SK-N-SH (cell line): ENCODE results near the gene ENTPD6. TPM values are rescaled to one million over a fixed set of nuclear protein-coding genes. Genes with fewer than 3 reads are reported as not detected.

ENCODE experiments used
- CTCF ChIA-PET: fragments of 300-600, 350-600 bp; formaldehyde crosslinking; extraction: SDS; loops from one replicate; lab custom pipeline; 2021; lab: Yijun Ruan, JAX
- POLR2A ChIA-PET: fragments of 350-600 bp; sonication (Branson Sonifier 250); formaldehyde crosslinking; extraction: SDS; loops from one replicate; lab custom pipeline; 2020; ENCODE audit warnings: antibody characterized with exemption, inconsistent platforms; lab: Yijun Ruan, JAX
- DNase-seq: peaks from one replicate; pipeline ENCODE4 v3.0.0; 2012
- H2AFZ ChIP-seq: fragments of 200-600 bp; sonication (generic); 2 replicates; pipeline ENCODE4 v1.8.1; 2016; ENCODE audit warnings: antibody characterized with exemption, mild to moderate bottlenecking, low read depth
- H3F3A ChIP-seq: fragments of 200-600 bp; sonication (generic); replicated peaks from 2 replicates; pipeline ENCODE3; 2016; ENCODE audit warnings: antibody characterized with exemption, mild to moderate bottlenecking; ENCODE audit not compliant: insufficient read depth
- H3K27ac ChIP-seq, 2 experiments: fragments of 200-500 bp in 1 of 2; fragments of 200-600 bp in 1 of 2; sonication (Bioruptor generic) in 1 of 2; sonication (generic), shearing (Covaris generic) in 1 of 2; 2 replicates each; pipeline versions ENCODE4 v1.5.1 to v1.6.1; 2014 to 2016; ENCODE audit warnings: low read depth in 2 of 2, inconsistent platforms in 1 of 2, low read length in 1 of 2, mild to moderate bottlenecking in 1 of 2, mixed read lengths in 1 of 2
- H3K27me3 ChIP-seq: fragments of 200-600 bp; sonication (generic), shearing (Covaris generic); 2 replicates; pipeline ENCODE4 v1.6.1; 2016; ENCODE audit warnings: mixed run types; ENCODE audit not compliant: insufficient read depth
- H3K36me3 ChIP-seq, 2 experiments: fragments of 200-500 bp in 1 of 2; fragments of 200-600 bp in 1 of 2; sonication (Bioruptor generic) in 1 of 2; sonication (generic) in 1 of 2; replicated peaks in 1 of 2; 2 replicates each; pipeline versions ENCODE3 to v1.5.1; 2014 to 2016; ENCODE audit warnings: low read length in 1 of 2, mild to moderate bottlenecking in 1 of 2; ENCODE audit not compliant: insufficient read depth in 2 of 2, control insufficient read depth in 1 of 2
- H3K4me1 ChIP-seq, 2 experiments: fragments of 200-500 bp in 1 of 2; fragments of 200-600 bp in 1 of 2; sonication (Bioruptor generic) in 1 of 2; sonication (generic), shearing (Covaris generic) in 1 of 2; 2 replicates each; pipeline versions ENCODE4 v1.5.1 to v1.6.1; 2014 to 2016; ENCODE audit warnings: low read depth in 1 of 2, low read length in 1 of 2, mixed run types in 1 of 2; ENCODE audit not compliant: insufficient read depth in 2 of 2, control insufficient read depth in 1 of 2
- H3K4me2 ChIP-seq: fragments of 200-600 bp; sonication (generic), shearing (Covaris generic); 2 replicates; pipeline ENCODE4 v1.6.1; 2017; ENCODE audit warnings: mixed run types
- H3K4me3 ChIP-seq, 2 experiments: fragments of 200-500 bp in 1 of 2; fragments of 200-600 bp in 1 of 2; sonication (Bioruptor generic) in 1 of 2; sonication (generic), shearing (Covaris generic) in 1 of 2; 2 replicates each; pipeline versions ENCODE4 v1.5.1 to v1.8.1; 2014 to 2016; ENCODE audit warnings: low read depth in 2 of 2, inconsistent platforms in 1 of 2, low read length in 1 of 2, mild to moderate bottlenecking in 1 of 2, mixed read lengths in 1 of 2, moderate library complexity in 1 of 2
- H3K79me2 ChIP-seq: fragments of 200-600 bp; sonication (generic); 2 replicates; pipeline ENCODE4 v1.8.1; 2017; ENCODE audit warnings: mild to moderate bottlenecking; ENCODE audit not compliant: insufficient read depth
- H3K9ac ChIP-seq: fragments of 200-600 bp; sonication (generic); 2 replicates; pipeline ENCODE4 v1.6.1; 2017; ENCODE audit warnings: mixed run types
- H3K9me2 ChIP-seq: fragments of 200-600 bp; sonication (generic); 2 replicates; pipeline ENCODE4 v1.6.1; 2017; ENCODE audit warnings: mixed run types
- H3K9me3 ChIP-seq: fragments of 200-600 bp; sonication (generic); 2 replicates; pipeline ENCODE4 v1.6.1; 2017; ENCODE audit warnings: mixed run types, mild to moderate bottlenecking, moderate library complexity
- H4K20me1 ChIP-seq: fragments of 200-600 bp; sonication (generic); 2 replicates; pipeline ENCODE4 v1.6.1; 2017; ENCODE audit warnings: mild to moderate bottlenecking, mixed run types; ENCODE audit not compliant: insufficient read depth
- CHD2 ChIP-seq: fragments of 150-350 bp; IDR thresholded peaks from 2 replicates; pipeline ENCODE4 v1.6.1; 2018; ENCODE audit warnings: low read length; ENCODE audit not compliant: partially characterized antibody
- ELF1 ChIP-seq: IDR thresholded peaks from 2 replicates; pipeline ENCODE4 v1.4.0; 2012
- FOXJ3 ChIP-seq: sonication (generic); formaldehyde crosslinking; IDR thresholded peaks from 2 replicates; pipeline ENCODE4 v1.5.1; 2020; ENCODE audit warnings: mild to moderate bottlenecking, missing genetic modification reagents
- FOXM1 ChIP-seq: IDR thresholded peaks from 2 replicates; pipeline ENCODE4 v1.4.0; 2012; ENCODE audit warnings: low read depth, mild to moderate bottlenecking
- GABPA ChIP-seq: IDR thresholded peaks from 2 replicates; pipeline ENCODE4 v1.4.0; 2012; ENCODE audit warnings: low read depth, mild to moderate bottlenecking
- GATA2 ChIP-seq: sonication (generic); formaldehyde crosslinking; IDR thresholded peaks from 2 replicates; pipeline ENCODE4 v1.5.0; 2020; ENCODE audit warnings: mild to moderate bottlenecking, missing genetic modification reagents
- MXI1 ChIP-seq: IDR thresholded peaks from 2 replicates; pipeline ENCODE4 v1.6.1; 2012; ENCODE audit warnings: mild to moderate bottlenecking, low read depth, low read length, improper control_type of control experiment
- POLR2AphosphoS5 ChIP-seq: IDR thresholded peaks from 2 replicates; pipeline ENCODE4 v1.6.1; 2012; ENCODE audit warnings: low read depth, low read length
- RAD21 ChIP-seq: IDR thresholded peaks from 2 replicates; pipeline ENCODE4 v1.6.1; 2012; ENCODE audit warnings: mild to moderate bottlenecking, low read length
- RCOR1 ChIP-seq: fragments of 150-350 bp; IDR thresholded peaks from 2 replicates; pipeline ENCODE4 v1.6.1; 2017; ENCODE audit warnings: antibody characterized with exemption, low read length
- RXRA ChIP-seq: IDR thresholded peaks from 2 replicates; pipeline ENCODE4 v1.4.0; 2012; ENCODE audit warnings: low read depth, mild to moderate bottlenecking, borderline replicate concordance
- SIN3A ChIP-seq: IDR thresholded peaks from 2 replicates; pipeline ENCODE4 v1.6.1; 2012; ENCODE audit warnings: low read depth, mild to moderate bottlenecking, low read length, moderate library complexity, borderline replicate concordance
- TCF12 ChIP-seq: IDR thresholded peaks from 2 replicates; pipeline ENCODE4 v1.4.0; 2012
- WGBS: methylation state at CpG from one replicate; pipeline ENCODE4 v1.1.6; 2017; ENCODE audit warnings: low lambda C conversion rate; 5-methylcytosine and 5-hydroxymethylcytosine counted together
- polyA plus RNA-seq, 3 experiments: library from polyadenylated mRNA; depleted of rRNA; stranded (reverse); fragments of >200 nt; gene quantifications; 2 replicates each; pipeline ENCODE4 v1.2.3, GENCODE V29; 2012
- TF ChIP-seq, protein P1 (sequence below): fragments of 150-350 bp; IDR thresholded peaks from 2 replicates; pipeline ENCODE4 v1.6.1; 2016; ENCODE audit warnings: mild to moderate bottlenecking, low read depth, low read length
- TF ChIP-seq, protein P2 (sequence below): fragments of 200-600 bp; sonication (generic); IDR thresholded peaks from 2 replicates; pipeline ENCODE4 v1.6.1; 2017; ENCODE audit warnings: antibody characterized with exemption, mild to moderate bottlenecking, moderate library complexity
- TF ChIP-seq, protein P3 (sequence below): IDR thresholded peaks from 2 replicates; pipeline ENCODE4 v1.4.0; 2012; ENCODE audit warnings: low read depth, borderline replicate concordance
- TF ChIP-seq, protein P4 (sequence below): IDR thresholded peaks from 2 replicates; pipeline ENCODE4 v1.4.0; 2012; ENCODE audit warnings: low read depth, borderline replicate concordance

The ENTPD6 gene
- polyA plus RNA-seq, 1 of the 3 experiments (the other 2 are of a cell fraction), result 76.1 TPM

DNA sequence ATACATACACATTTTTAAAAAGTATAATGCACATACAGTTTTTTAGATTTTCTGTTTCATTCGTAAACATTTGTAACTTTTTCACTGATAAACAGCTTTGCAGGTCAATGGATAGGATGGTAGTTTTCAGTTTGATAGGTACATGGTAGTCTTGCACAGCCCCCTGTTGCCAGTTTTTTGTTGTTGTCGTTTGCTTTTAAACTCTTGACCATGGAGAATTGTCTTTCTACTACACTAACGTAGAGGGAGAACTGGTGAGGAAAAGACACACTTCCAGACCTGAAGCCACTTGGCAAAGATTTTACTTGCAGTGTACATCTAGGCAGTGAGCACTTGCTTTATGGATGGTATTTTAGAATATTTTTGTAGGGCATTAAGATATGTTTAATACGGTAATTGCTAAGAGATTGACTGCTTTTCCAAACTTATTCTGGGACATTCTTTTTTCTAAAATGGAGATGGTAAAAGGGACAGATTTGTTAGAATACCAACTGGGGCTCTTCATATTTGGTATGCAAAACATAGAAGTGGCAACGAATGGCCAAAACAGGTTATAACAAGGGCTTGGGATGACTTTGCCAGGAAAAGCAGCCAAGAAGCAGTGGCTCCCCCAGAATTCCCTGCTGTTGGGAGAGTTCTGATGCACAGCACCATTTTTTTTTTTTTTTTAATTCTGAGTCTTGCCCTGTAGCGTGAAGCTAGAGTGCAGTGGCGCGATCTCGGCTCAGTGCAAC is 53.9 kb downstream of the ENTPD6 start:
- peak; percentile 28 for DNase-seq
- Histone ChIP-seq H3K27me3 (no peaks in the 10 kb centered on the region), H3K4me3 (peak overlapping the region; percentile 92 to 98), H3K4me1 (peaks cover 11 to 51% of the 10 kb centered on the region in 2 experiments), H4K20me1 (peaks cover 49% of the 10 kb centered on the region), H3K9me2 (no peaks in the 10 kb centered on the region), H3K27ac (peak overlapping the region; percentile 86 to 93; a peak in 3 of 4 replicates), H3K4me2 (peak overlapping the region; percentile 98), H3F3A (peaks cover 14% of the 10 kb centered on the region), H3K9ac (peak overlapping the region; percentile 74), H2AFZ (no peak overlapping the region), H3K79me2 (peaks cover 60% of the 10 kb centered on the region), H3K9me3 (no peaks in the 10 kb centered on the region), H3K36me3 (peaks cover 3 to 12% of the 10 kb centered on the region in 2 experiments)
- POLR2A ChIA-PET, result no interaction called here
- WGBS, result 50% methylated on average over 9 of the region's 9 CpGs
- TF ChIP-seq, protein P1, sequence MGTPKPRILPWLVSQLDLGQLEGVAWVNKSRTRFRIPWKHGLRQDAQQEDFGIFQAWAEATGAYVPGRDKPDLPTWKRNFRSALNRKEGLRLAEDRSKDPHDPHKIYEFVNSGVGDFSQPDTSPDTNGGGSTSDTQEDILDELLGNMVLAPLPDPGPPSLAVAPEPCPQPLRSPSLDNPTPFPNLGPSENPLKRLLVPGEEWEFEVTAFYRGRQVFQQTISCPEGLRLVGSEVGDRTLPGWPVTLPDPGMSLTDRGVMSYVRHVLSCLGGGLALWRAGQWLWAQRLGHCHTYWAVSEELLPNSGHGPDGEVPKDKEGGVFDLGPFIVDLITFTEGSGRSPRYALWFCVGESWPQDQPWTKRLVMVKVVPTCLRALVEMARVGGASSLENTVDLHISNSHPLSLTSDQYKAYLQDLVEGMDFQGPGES, result no peak
- TF ChIP-seq RAD21, result peak; percentile 37; the same call in 1 of the 2 replicates
- TF ChIP-seq, protein P2, sequence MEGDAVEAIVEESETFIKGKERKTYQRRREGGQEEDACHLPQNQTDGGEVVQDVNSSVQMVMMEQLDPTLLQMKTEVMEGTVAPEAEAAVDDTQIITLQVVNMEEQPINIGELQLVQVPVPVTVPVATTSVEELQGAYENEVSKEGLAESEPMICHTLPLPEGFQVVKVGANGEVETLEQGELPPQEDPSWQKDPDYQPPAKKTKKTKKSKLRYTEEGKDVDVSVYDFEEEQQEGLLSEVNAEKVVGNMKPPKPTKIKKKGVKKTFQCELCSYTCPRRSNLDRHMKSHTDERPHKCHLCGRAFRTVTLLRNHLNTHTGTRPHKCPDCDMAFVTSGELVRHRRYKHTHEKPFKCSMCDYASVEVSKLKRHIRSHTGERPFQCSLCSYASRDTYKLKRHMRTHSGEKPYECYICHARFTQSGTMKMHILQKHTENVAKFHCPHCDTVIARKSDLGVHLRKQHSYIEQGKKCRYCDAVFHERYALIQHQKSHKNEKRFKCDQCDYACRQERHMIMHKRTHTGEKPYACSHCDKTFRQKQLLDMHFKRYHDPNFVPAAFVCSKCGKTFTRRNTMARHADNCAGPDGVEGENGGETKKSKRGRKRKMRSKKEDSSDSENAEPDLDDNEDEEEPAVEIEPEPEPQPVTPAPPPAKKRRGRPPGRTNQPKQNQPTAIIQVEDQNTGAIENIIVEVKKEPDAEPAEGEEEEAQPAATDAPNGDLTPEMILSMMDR, result peak; percentile 18; the same call in 1 of the 2 replicates
- CTCF ChIA-PET, result interaction anchor here (0.5 to 6.4 kb wide), 5 partner anchors 11 to 664 kb away, joined by 3 to 28 read pairs (median 4); no protein-coding TSS in a partner anchor

DNA sequence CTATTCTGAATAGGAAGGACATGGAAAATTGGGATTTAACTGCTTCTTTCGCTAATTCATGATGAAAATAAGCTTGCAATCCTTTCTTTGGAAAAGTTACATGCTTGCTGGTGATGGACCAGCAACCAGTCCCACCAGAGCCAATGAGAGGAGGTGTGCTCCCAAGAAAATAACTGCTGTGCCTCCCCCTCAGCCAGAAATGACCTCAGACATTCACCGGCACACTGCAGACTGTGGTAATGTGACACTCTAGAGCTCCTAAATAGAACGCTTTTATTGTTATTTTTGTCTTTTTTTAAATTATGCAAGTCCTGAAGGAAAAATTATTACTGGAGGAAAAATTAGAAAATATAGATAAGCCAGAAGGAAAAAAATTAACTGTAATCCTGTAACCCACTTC is 55.0 kb downstream of the ENTPD6 start:
- DNase-seq, result no peak
- Histone ChIP-seq H3K9ac (no peak overlapping the region), H3K27ac (no peak overlapping the region), H4K20me1 (peaks cover 61% of the 10 kb centered on the region), H3K9me3 (no peaks in the 10 kb centered on the region), H3K27me3 (no peaks in the 10 kb centered on the region), H3K79me2 (peaks cover 71% of the 10 kb centered on the region), H3K36me3 (peaks cover 3 to 12% of the 10 kb centered on the region in 2 experiments), H3K4me1 (peaks cover 11 to 59% of the 10 kb centered on the region in 2 experiments), H3K4me2 (peak overlapping the region; percentile 98), H2AFZ (no peak overlapping the region), H3F3A (peaks cover 14% of the 10 kb centered on the region), H3K4me3 (peak overlapping the region in 1 of 2 experiments; percentile 98; a peak in 2 of 4 replicates), H3K9me2 (no peaks in the 10 kb centered on the region)
- 94% methylated on average over 3 of the region's 3 CpGs for WGBS
- ChIA-PET CTCF (interaction anchor here (1.2 to 6.4 kb wide), 2 partner anchors 148 to 256 kb away, joined by 3 to 28 read pairs; no protein-coding TSS in a partner anchor), POLR2A (no interaction called here)
- TF ChIP-seq, protein P3, sequence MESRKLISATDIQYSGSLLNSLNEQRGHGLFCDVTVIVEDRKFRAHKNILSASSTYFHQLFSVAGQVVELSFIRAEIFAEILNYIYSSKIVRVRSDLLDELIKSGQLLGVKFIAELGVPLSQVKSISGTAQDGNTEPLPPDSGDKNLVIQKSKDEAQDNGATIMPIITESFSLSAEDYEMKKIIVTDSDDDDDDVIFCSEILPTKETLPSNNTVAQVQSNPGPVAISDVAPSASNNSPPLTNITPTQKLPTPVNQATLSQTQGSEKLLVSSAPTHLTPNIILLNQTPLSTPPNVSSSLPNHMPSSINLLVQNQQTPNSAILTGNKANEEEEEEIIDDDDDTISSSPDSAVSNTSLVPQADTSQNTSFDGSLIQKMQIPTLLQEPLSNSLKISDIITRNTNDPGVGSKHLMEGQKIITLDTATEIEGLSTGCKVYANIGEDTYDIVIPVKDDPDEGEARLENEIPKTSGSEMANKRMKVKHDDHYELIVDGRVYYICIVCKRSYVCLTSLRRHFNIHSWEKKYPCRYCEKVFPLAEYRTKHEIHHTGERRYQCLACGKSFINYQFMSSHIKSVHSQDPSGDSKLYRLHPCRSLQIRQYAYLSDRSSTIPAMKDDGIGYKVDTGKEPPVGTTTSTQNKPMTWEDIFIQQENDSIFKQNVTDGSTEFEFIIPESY, result no peak
- TF ChIP-seq GABPA (no peak), SIN3A (no peak), FOXM1 (no peak), RCOR1 (no peak), RXRA (no peak), ELF1 (no peak), FOXJ3 (CRISPR knock-in tag) (no peak), POLR2AphosphoS5 (no peak), CHD2 (no peak), MXI1 (no peak), GATA2 (CRISPR knock-in tag) (no peak), TCF12 (no peak)
- TF ChIP-seq, protein P2, result no peak
- TF ChIP-seq, protein P4, sequence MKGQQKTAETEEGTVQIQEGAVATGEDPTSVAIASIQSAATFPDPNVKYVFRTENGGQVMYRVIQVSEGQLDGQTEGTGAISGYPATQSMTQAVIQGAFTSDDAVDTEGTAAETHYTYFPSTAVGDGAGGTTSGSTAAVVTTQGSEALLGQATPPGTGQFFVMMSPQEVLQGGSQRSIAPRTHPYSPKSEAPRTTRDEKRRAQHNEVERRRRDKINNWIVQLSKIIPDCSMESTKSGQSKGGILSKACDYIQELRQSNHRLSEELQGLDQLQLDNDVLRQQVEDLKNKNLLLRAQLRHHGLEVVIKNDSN, result no peak
